Measurements from ENCODE around the gene ZNF334. TPM values are rescaled to one million over a fixed set of nuclear protein-coding genes. Genes with fewer than 3 reads are reported as not detected.

Gene ZNF334
- total and polyA plus RNA-seq, 2 of the 4 experiments (the other 2 are of a cell fraction), result 1.4 to 2.1 TPM

- Histone ChIP-seq H2AFZ (replicated peaks; ENCODE audit: low read length, poor library complexity) (no peak overlapping the region), H3K56ac (ENCODE audit: extremely low read depth, insufficient read depth, low read length) (no peak overlapping the region), H2BK5ac (ENCODE audit: low read depth, low read length, poor library complexity, severe bottlenecking) (no peak overlapping the region), H4K20me1 (ENCODE audit: insufficient read depth, low read length) (no peaks in the 10 kb centered on the region), H2BK15ac (ENCODE audit: low read depth, low read length) (no peak overlapping the region), H2AK5ac (ENCODE audit: low read depth, low read length) (no peak overlapping the region), H4K8ac (ENCODE audit: low read depth in 2 of 2, low read length in 2 of 2) (no peak overlapping the region), H3K27ac (ENCODE audit: insufficient read depth, low read length) (no peak overlapping the region), H3K4me3 (ENCODE audit: insufficient read depth, low read depth, low read length) (no peak overlapping the region), H2AK9ac (replicated peaks; ENCODE audit: low read depth, low read length, poor library complexity) (no peak overlapping the region), H3K23ac (ENCODE audit: low read depth, low read length) (no peak overlapping the region), H3K27me3 (ENCODE audit: control insufficient read depth, insufficient read depth, low read length) (peaks cover 18% of the 10 kb centered on the region), H3K4ac (ENCODE audit: low read depth, low read length) (no peak overlapping the region), H3K4me1 (ENCODE audit: control insufficient read depth, insufficient read depth, low read length) (no peaks in the 10 kb centered on the region), H3K18ac (ENCODE audit: low read depth, low read length) (no peak overlapping the region), H3K9me3 (ENCODE audit: control insufficient read depth, insufficient read depth, low read length) (no peaks in the 10 kb centered on the region), H3K9me1 (ENCODE audit: insufficient read depth, low read length) (no peaks in the 10 kb centered on the region), H3K9ac (ENCODE audit: low read depth, low read length) (no peak overlapping the region), H3K36me3 (ENCODE audit: control insufficient read depth, insufficient read depth, low read length) (no peaks in the 10 kb centered on the region), H3K79me1 (ENCODE audit: low read depth in 1 of 2, low read length in 2 of 2) (no peaks in the 10 kb centered on the region), H3K4me2 (ENCODE audit: low read depth, low read length) (no peak overlapping the region), H4K91ac (ENCODE audit: insufficient read depth, low read depth, low read length) (no peak overlapping the region), H4K5ac (ENCODE audit: low read depth, low read length) (no peak overlapping the region), H2BK20ac (ENCODE audit: low read depth, low read length) (no peak overlapping the region), H2BK120ac (ENCODE audit: low read depth, low read length) (no peak overlapping the region), H3K14ac (replicated peaks; ENCODE audit: low read depth, low read length) (no peak overlapping the region)
- in situ Hi-C loops (cut with MboI; ENCODE audit: low sequenced_read_pairs), result no loop called here
- BruUV-seq (replicated peaks), result no TSS peak
- dilution Hi-C loops (cut with HindIII; ENCODE audit: low sequenced_read_pairs, unreplicated experiment), result no loop called here
- ATAC-seq (ENCODE audit: low read depth) (no peak), DNase-seq (no peak)
- WGBS, 2 experiments (ENCODE audit: extremely low coverage in 2 of 2, insufficient read length in 1 of 2), result 29% methylated on average over 1 of the region's 4 CpGs; no CpG with 5 or more reads in 1 of the 2 experiments
- TF ChIP-seq USF2 (IDR thresholded peaks at IDR 0.05; ENCODE audit: low read depth, low read length) (no peak), ELK1 (IDR thresholded peaks at IDR 0.05; ENCODE audit: borderline replicate concordance, low read depth, low read length) (no peak), CHD1 (IDR thresholded peaks at IDR 0.05; ENCODE audit: low read depth, low read length) (no peak), NFE2L2 (IDR thresholded peaks at IDR 0.05; ENCODE audit: low read depth, low read length) (no peak), RFX5 (IDR thresholded peaks at IDR 0.05; ENCODE audit: low read depth, low read length) (no peak), CEBPB (IDR thresholded peaks at IDR 0.05; ENCODE audit: low read depth, low read length) (no peak), SMC3 (IDR thresholded peaks at IDR 0.05; ENCODE audit: low read depth, low read length) (no peak), RCOR1 (IDR thresholded peaks at IDR 0.05; ENCODE audit: insufficient replicate concordance, low read length) (no peak), CTCF (conservative IDR thresholded peaks at IDR 0.05; ENCODE audit: low read depth, low read length) (no peak), MAFK (IDR thresholded peaks at IDR 0.05; ENCODE audit: low read depth, low read length) (no peak), FOS (IDR thresholded peaks at IDR 0.05; ENCODE audit: low read depth, low read length) (no peak), MXI1 (IDR thresholded peaks at IDR 0.05; ENCODE audit: borderline replicate concordance, low read depth, low read length) (no peak)
- intact Hi-C loops (cut with micrococcal nuclease), result no loop called here
- ChIA-PET CTCF (no interaction called here), POLR2A (ENCODE audit: unreplicated experiment) (no interaction called here)
These were observed 29.7 kb upstream of the ZNF334 start for GRCh38 chr20:46543033-46543432.
